ENCODE measurements around the gene CEMIP.
A peak's percentile ranks its signal among the peaks of the same experiment; 100 is the strongest.

CEMIP gene

GRCh38 chr15:80775338-80775737 lies 3.8 kb upstream of the CEMIP start:
- Histone ChIP-seq H3K9me3 (ENCODE audit: control insufficient read depth, insufficient read depth, low read depth, low read length) (no peaks in the 10 kb centered on the region), H3K4me1 (ENCODE audit: control insufficient read depth, insufficient read depth, low read length) (peaks cover 25% of the 10 kb centered on the region), H3K36me3 (ENCODE audit: control insufficient read depth in 2 of 2, insufficient read depth in 1 of 2, low read length in 2 of 2) (no peaks in the 10 kb centered on the region), H3K4me3 (ENCODE audit: low read depth, low read length) (no peak overlapping the region), H3K27ac (ENCODE audit: extremely low read depth, low read depth, low read length) (no peak overlapping the region)
- POLR2A ChIA-PET, result no interaction called here
- TF ChIP-seq ZNF112 (tag by site-specific recombination; IDR thresholded peaks at IDR 0.05) (no peak), BCL11A (tag by site-specific recombination; IDR thresholded peaks at IDR 0.05; ENCODE audit: low read depth) (no peak), ZNF24 (tag by site-specific recombination; IDR thresholded peaks at IDR 0.05) (no peak), ZFP69B (tag by site-specific recombination; IDR thresholded peaks at IDR 0.05) (no peak)
- TF ChIP-seq, protein P1, sequence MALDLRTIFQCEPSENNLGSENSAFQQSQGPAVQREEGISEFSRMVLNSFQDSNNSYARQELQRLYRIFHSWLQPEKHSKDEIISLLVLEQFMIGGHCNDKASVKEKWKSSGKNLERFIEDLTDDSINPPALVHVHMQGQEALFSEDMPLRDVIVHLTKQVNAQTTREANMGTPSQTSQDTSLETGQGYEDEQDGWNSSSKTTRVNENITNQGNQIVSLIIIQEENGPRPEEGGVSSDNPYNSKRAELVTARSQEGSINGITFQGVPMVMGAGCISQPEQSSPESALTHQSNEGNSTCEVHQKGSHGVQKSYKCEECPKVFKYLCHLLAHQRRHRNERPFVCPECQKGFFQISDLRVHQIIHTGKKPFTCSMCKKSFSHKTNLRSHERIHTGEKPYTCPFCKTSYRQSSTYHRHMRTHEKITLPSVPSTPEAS (tag by site-specific recombination; IDR thresholded peaks at IDR 0.05), result no peak
- CTCF ChIA-PET, result interaction anchor here (0.7 to 6.6 kb wide), 29 partner anchors 13 to 491 kb away, joined by 3 to 203 read pairs (median 9); partner anchors contain the start of gene ABHD17C

DNA sequence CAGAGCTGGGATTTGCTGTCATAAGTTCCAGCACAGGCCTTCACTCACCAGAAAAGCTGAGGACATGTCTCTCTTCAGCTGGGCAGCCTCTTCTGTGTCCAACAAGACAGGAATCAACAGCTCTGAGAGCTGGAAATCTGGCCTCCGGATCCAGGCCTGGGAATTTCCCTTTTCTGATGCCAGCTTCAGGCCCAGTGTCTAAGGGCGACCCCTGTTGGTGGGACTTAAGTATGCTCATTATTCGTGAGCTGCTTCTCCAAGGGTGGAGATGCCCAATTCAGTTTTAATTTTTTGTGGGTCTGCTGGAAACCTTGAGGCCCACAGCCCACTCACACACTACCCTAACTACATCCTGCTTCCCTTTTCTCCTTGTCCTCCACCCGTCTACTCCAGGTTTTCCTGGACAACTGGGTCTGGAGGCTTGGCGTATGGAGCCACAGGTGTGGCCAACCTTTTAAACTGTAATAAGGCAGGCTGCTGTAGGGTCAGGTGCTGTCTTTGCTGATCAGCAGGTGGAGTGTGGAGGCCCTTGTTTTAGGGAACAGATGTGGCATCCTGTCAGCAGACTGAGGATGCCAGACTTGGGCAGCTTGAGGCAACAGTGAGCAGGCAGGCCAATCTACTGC lies 2.6 kb upstream of the CEMIP start:
- Histone ChIP-seq H3K36me3 (ENCODE audit: control insufficient read depth in 2 of 2, insufficient read depth in 1 of 2, low read length in 2 of 2) (no peaks in the 10 kb centered on the region), H3K27ac (ENCODE audit: extremely low read depth, low read depth, low read length) (no peak overlapping the region), H3K9me3 (ENCODE audit: control insufficient read depth, insufficient read depth, low read depth, low read length) (no peaks in the 10 kb centered on the region), H3K4me1 (ENCODE audit: control insufficient read depth, insufficient read depth, low read length) (peaks cover 28% of the 10 kb centered on the region), H3K4me3 (ENCODE audit: low read depth, low read length) (no peak overlapping the region)
- ChIA-PET POLR2A (interaction anchor here (0.5 to 1.2 kb wide), 4 partner anchors 81 to 233 kb away, joined by 5 to 6 read pairs (median 5); partner anchors contain the start of gene ABHD17C), CTCF (interaction anchor here (0.5 to 6.6 kb wide), 82 partner anchors 9 to 1232 kb away, joined by 3 to 203 read pairs (median 4); partner anchors contain the start of gene ABHD17C)
- TF ChIP-seq ZEB2 (tag by site-specific recombination; IDR thresholded peaks at IDR 0.05) (no peak), YY1 (tag by site-specific recombination; IDR thresholded peaks at IDR 0.05) (no peak), EGR2 (tag by site-specific recombination; IDR thresholded peaks at IDR 0.05; ENCODE audit: low read depth) (0 out of 2 replicates have a peak, but pooled peaks have one; percentile 11), OVOL3 (tag by site-specific recombination; IDR thresholded peaks at IDR 0.05) (no peak), ZIC2 (tag by site-specific recombination; IDR thresholded peaks at IDR 0.05) (no peak), PRDM1 (tag by site-specific recombination; IDR thresholded peaks at IDR 0.05) (peak; percentile 45; the same call in 1 of the 2 replicates), ZNF132 (tag by site-specific recombination; IDR thresholded peaks at IDR 0.05; ENCODE audit: borderline replicate concordance) (no peak), ZNF600 (tag by site-specific recombination; IDR thresholded peaks at IDR 0.05) (no peak), HOXA7 (CRISPR knock-in tag; IDR thresholded peaks at IDR 0.05; ENCODE audit: borderline replicate concordance) (no peak), ZNF530 (tag by site-specific recombination; IDR thresholded peaks at IDR 0.05; ENCODE audit: low read depth) (no peak), ZNF558 (tag by site-specific recombination; IDR thresholded peaks at IDR 0.05) (no peak), ZNF660 (tag by site-specific recombination; IDR thresholded peaks at IDR 0.05) (0 out of 2 replicates have a peak, but pooled peaks have one; percentile 33), SCRT2 (tag by site-specific recombination; IDR thresholded peaks at IDR 0.05) (peak; percentile 95), ZNF16 (tag by site-specific recombination; IDR thresholded peaks at IDR 0.05; ENCODE audit: low read depth) (no peak), ZBTB17 (tag by site-specific recombination; IDR thresholded peaks at IDR 0.05) (peak; percentile 86), ZSCAN30 (tag by site-specific recombination; IDR thresholded peaks at IDR 0.05) (peak; percentile 63; the same call in 1 of the 2 replicates), ZNF274 (IDR thresholded peaks at IDR 0.05; ENCODE audit: low read length) (no peak), ZNF274 (tag by site-specific recombination; IDR thresholded peaks at IDR 0.05; ENCODE audit: borderline replicate concordance) (no peak), MEIS1 (CRISPR knock-in tag; IDR thresholded peaks at IDR 0.05; ENCODE audit: borderline replicate concordance) (no peak), KLF8 (tag by site-specific recombination; IDR thresholded peaks at IDR 0.05) (no peak), BCL11A (tag by site-specific recombination; IDR thresholded peaks at IDR 0.05; ENCODE audit: low read depth) (no peak), FEZF1 (tag by site-specific recombination; IDR thresholded peaks at IDR 0.05) (no peak)
- TF ChIP-seq, protein P2, sequence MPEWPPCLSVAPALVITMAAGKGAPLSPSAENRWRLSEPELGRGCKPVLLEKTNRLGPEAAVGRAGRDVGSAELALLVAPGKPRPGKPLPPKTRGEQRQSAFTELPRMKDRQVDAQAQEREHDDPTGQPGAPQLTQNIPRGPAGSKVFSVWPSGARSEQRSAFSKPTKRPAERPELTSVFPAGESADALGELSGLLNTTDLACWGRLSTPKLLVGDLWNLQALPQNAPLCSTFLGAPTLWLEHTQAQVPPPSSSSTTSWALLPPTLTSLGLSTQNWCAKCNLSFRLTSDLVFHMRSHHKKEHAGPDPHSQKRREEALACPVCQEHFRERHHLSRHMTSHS (tag by site-specific recombination; IDR thresholded peaks at IDR 0.05), result no peak
- TF ChIP-seq, protein P3, sequence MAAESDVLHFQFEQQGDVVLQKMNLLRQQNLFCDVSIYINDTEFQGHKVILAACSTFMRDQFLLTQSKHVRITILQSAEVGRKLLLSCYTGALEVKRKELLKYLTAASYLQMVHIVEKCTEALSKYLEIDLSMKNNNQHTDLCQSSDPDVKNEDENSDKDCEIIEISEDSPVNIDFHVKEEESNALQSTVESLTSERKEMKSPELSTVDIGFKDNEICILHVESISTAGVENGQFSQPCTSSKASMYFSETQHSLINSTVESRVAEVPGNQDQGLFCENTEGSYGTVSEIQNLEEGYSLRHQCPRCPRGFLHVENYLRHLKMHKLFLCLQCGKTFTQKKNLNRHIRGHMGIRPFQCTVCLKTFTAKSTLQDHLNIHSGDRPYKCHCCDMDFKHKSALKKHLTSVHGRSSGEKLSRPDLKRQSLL (tag by site-specific recombination; IDR thresholded peaks at IDR 0.05), result no peak
- TF ChIP-seq, protein P4, sequence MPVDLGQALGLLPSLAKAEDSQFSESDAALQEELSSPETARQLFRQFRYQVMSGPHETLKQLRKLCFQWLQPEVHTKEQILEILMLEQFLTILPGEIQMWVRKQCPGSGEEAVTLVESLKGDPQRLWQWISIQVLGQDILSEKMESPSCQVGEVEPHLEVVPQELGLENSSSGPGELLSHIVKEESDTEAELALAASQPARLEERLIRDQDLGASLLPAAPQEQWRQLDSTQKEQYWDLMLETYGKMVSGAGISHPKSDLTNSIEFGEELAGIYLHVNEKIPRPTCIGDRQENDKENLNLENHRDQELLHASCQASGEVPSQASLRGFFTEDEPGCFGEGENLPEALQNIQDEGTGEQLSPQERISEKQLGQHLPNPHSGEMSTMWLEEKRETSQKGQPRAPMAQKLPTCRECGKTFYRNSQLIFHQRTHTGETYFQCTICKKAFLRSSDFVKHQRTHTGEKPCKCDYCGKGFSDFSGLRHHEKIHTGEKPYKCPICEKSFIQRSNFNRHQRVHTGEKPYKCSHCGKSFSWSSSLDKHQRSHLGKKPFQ (tag by site-specific recombination; IDR thresholded peaks at IDR 0.05), result no peak
- TF ChIP-seq, protein P5, sequence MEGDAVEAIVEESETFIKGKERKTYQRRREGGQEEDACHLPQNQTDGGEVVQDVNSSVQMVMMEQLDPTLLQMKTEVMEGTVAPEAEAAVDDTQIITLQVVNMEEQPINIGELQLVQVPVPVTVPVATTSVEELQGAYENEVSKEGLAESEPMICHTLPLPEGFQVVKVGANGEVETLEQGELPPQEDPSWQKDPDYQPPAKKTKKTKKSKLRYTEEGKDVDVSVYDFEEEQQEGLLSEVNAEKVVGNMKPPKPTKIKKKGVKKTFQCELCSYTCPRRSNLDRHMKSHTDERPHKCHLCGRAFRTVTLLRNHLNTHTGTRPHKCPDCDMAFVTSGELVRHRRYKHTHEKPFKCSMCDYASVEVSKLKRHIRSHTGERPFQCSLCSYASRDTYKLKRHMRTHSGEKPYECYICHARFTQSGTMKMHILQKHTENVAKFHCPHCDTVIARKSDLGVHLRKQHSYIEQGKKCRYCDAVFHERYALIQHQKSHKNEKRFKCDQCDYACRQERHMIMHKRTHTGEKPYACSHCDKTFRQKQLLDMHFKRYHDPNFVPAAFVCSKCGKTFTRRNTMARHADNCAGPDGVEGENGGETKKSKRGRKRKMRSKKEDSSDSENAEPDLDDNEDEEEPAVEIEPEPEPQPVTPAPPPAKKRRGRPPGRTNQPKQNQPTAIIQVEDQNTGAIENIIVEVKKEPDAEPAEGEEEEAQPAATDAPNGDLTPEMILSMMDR (tag by site-specific recombination; IDR thresholded peaks at IDR 0.05), result peak; percentile 58; the same call in 1 of the 2 replicates

Data from HEK293 (cell line).